HFFc6 (cell line): ENCODE data around the gene MYD88. TPM values are rescaled to one million over a fixed set of nuclear protein-coding genes. Genes with fewer than 3 reads are reported as not detected.

ENCODE experiments used
- DNase-seq: peaks from one replicate; pipeline ENCODE4 v3.0.0-alpha.2; 2018
- H3K27ac Mint-ChIP-seq: 2 replicates; pipeline ENCODE4 v1.8.0; 2020; ENCODE audit warnings: mild to moderate bottlenecking, mixed read lengths
- H3K27me3 Mint-ChIP-seq: 2 replicates; pipeline ENCODE4 v1.8.0; 2021; ENCODE audit warnings: mild to moderate bottlenecking, moderate library complexity, mixed read lengths; ENCODE audit not compliant: insufficient read depth
- H3K36me3 Mint-ChIP-seq: 2 replicates; pipeline ENCODE4 v1.8.0; 2021; ENCODE audit warnings: low read depth, mixed read lengths
- H3K4me1 Mint-ChIP-seq: 2 replicates; pipeline ENCODE4 v1.8.0; 2020; ENCODE audit warnings: low read depth, mixed read lengths
- H3K4me3 Mint-ChIP-seq: 2 replicates; pipeline ENCODE4 v1.8.0; 2020; ENCODE audit warnings: mild to moderate bottlenecking, moderate library complexity, mixed read lengths
- H3K9me3 Mint-ChIP-seq: 2 replicates; pipeline ENCODE4 v1.8.0; 2020; ENCODE audit warnings: mild to moderate bottlenecking, mixed read lengths
- total RNA-seq, 6 experiments: library from RNA; stranded (reverse); fragmentation: NEBNext Ultra II Directional; extraction: Animal tissue kit (Norgen Biotek cat#: 25700); gene quantifications; 2 replicates in 1 of 6; 3 replicates in 5 of 6; pipeline ENCODE4 v1.2.3, GENCODE V29; 2021
- TF ChIP-seq, protein P1 (sequence below): fragments of 200-600 bp; sonication (generic); IDR thresholded peaks from 2 replicates; pipeline ENCODE4 v1.5.0; 2021; ENCODE audit warnings: antibody characterized with exemption, mild to moderate bottlenecking

The MYD88 gene
- total RNA-seq, 6 experiments from 2014 or later, result 25.1 to 31.9 (median 28.4) TPM

DNA sequence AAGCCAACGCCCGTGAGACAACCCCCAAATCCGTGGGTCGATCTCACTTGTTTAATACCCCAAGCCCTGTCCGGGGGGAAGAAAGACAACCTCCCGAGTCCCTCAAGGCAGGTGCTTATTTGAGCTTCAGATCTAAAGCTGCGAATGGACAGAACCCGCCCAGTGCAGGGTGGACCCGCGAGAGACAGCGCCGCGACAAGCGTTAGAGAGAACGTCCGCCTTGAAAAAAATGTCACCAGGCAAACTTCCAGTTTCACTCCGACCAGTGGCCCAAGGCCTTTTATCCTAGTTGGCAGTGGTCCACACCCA, 26.1 kb downstream of the MYD88 start:
- peaks cover 43% of the 10 kb centered on the region for H3K4me1 Mint-ChIP-seq
- H3K27me3 Mint-ChIP-seq, result peaks cover 8% of the 10 kb centered on the region
- DNase-seq, result no peak
- H3K4me3 Mint-ChIP-seq, result peak overlapping the region; percentile 95
- peak overlapping the region; percentile 100 for H3K27ac Mint-ChIP-seq
- peaks cover 21% of the 10 kb centered on the region for H3K36me3 Mint-ChIP-seq
- TF ChIP-seq, protein P1, sequence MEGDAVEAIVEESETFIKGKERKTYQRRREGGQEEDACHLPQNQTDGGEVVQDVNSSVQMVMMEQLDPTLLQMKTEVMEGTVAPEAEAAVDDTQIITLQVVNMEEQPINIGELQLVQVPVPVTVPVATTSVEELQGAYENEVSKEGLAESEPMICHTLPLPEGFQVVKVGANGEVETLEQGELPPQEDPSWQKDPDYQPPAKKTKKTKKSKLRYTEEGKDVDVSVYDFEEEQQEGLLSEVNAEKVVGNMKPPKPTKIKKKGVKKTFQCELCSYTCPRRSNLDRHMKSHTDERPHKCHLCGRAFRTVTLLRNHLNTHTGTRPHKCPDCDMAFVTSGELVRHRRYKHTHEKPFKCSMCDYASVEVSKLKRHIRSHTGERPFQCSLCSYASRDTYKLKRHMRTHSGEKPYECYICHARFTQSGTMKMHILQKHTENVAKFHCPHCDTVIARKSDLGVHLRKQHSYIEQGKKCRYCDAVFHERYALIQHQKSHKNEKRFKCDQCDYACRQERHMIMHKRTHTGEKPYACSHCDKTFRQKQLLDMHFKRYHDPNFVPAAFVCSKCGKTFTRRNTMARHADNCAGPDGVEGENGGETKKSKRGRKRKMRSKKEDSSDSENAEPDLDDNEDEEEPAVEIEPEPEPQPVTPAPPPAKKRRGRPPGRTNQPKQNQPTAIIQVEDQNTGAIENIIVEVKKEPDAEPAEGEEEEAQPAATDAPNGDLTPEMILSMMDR, result no peak
- peaks cover 3% of the 10 kb centered on the region; the same call in 1 of the 2 replicates for H3K9me3 Mint-ChIP-seq

DNA sequence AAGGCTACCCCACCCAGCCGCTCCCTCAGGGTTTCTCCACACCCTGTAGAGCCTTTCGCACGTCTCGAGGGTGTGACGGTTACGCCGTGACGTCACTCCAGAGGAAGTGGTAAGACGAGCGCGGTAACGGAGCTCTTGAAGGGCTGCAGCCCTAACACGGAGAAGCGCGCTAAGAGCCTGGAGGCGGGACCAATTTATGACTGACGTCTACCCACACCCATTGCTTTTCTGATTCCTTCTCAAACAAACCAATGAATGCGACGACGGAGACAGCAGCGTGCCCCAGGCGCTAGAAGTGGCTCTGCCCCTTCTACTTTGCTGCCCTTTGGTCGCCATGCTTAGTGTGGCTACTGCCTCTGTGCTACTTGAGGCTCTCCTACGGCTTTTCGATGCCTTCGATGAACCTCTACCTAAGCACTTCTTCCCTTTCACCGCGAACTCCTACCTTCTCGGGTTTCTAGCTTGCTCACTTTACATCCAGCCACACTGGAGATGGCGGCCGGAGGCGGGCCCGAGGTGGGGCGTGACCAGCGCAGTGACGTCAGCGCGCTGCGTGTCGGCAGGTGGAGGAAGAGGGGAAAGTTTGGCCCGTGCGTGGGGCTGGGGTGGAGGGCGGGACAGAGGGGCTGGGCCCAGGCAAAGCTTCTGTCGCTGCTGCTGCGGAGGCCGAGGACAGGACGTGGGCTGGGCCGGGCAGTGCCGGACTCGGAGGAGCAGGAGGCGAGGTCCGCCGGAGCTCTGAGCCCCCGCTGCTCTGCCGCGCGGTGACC, 26.7 kb downstream of the MYD88 start, which contains the start of gene OXSR1:
Gene OXSR1, plus strand, starts transcription at position 586 of the 770 bp plus-strand sequence. CDS start 340 bp downstream, outside the sequence.
- H3K4me3 Mint-ChIP-seq, result peak within 1 kb of the TSS; percentile 95
- H3K27ac Mint-ChIP-seq, result peak within 1 kb of the TSS; percentile 100
- H3K9me3 Mint-ChIP-seq, result peaks cover 3% of the 10 kb centered on the region; the same call in 1 of the 2 replicates
- peaks cover 21% of the 10 kb centered on the region for H3K36me3 Mint-ChIP-seq
- H3K4me1 Mint-ChIP-seq, result peaks cover 46% of the 10 kb centered on the region
- peaks cover 10% of the 10 kb centered on the region for H3K27me3 Mint-ChIP-seq
- DNase-seq, result peak; percentile 99
- TF ChIP-seq, protein P1, result no peak

DNA sequence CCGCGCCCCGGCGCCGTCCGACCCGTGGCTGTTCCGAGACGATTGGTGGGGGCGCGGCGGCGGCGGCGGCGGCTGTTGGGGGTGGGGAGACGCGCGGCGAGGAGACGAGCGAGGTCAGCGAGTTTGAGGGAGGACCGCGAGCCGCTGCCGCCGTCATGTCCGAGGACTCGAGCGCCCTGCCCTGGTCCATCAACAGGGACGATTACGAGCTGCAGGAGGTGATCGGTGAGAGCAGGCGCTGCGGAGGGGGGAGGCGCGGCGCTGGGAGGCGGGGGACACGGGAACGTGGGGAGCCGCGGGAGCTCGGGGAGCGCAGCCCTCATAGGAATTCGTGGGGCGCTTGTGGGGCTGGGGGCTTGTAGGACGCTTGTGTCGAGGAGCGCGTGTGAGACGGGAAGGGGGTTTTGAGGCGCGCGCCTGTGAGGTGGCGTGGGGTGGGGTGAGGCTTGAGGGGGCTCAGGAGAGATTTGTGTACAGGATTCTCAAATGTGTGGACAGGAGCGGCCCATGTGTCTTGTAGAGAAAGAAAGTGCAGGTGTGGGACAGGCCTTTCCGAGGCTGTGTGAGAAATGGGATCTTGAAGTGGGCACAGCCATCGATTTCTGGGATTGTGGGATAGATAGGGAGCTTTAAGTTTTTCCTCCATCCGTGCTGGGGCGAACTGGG, 27.4 kb downstream of the MYD88 start:
- H3K27ac Mint-ChIP-seq, result peak overlapping the region; percentile 100
- peaks cover 10% of the 10 kb centered on the region for H3K27me3 Mint-ChIP-seq
- peaks cover 21% of the 10 kb centered on the region for H3K36me3 Mint-ChIP-seq
- peaks cover 3% of the 10 kb centered on the region; the same call in 1 of the 2 replicates for H3K9me3 Mint-ChIP-seq
- peak; percentile 33 for DNase-seq
- peaks cover 53% of the 10 kb centered on the region for H3K4me1 Mint-ChIP-seq
- H3K4me3 Mint-ChIP-seq, result peak overlapping the region; percentile 95
- TF ChIP-seq, protein P1, result no peak

- TF ChIP-seq, protein P1, result no peak
- Mint-ChIP-seq H3K4me3 (peak overlapping the region; percentile 95), H3K36me3 (peaks cover 21% of the 10 kb centered on the region), H3K27me3 (peaks cover 10% of the 10 kb centered on the region), H3K27ac (peak overlapping the region; percentile 100), H3K9me3 (peaks cover 3% of the 10 kb centered on the region; the same call in 1 of the 2 replicates), H3K4me1 (peaks cover 69% of the 10 kb centered on the region)
- DNase-seq, result no peak
These were observed 29.1 kb downstream of the MYD88 start for GRCh38 chr3:38167591-38167990.

GRCh38 chr3:38168151-38169026, 29.9 kb downstream of the MYD88 start:
- Mint-ChIP-seq H3K36me3 (peaks cover 21% of the 10 kb centered on the region), H3K27ac (peak overlapping the region; percentile 100), H3K4me3 (peak overlapping the region; percentile 95), H3K9me3 (peaks cover 3% of the 10 kb centered on the region; the same call in 1 of the 2 replicates), H3K4me1 (peaks cover 77% of the 10 kb centered on the region), H3K27me3 (peaks cover 10% of the 10 kb centered on the region)
- TF ChIP-seq, protein P1, result no peak
- DNase-seq, result peak; percentile 73
